ENCODE data around the gene STXBP6. TPM values are rescaled to one million over a fixed set of nuclear protein-coding genes. Genes with fewer than 3 reads are reported as not detected.

The STXBP6 gene
- total RNA-seq, 1 experiment from 2014 or later: not detected

DNA sequence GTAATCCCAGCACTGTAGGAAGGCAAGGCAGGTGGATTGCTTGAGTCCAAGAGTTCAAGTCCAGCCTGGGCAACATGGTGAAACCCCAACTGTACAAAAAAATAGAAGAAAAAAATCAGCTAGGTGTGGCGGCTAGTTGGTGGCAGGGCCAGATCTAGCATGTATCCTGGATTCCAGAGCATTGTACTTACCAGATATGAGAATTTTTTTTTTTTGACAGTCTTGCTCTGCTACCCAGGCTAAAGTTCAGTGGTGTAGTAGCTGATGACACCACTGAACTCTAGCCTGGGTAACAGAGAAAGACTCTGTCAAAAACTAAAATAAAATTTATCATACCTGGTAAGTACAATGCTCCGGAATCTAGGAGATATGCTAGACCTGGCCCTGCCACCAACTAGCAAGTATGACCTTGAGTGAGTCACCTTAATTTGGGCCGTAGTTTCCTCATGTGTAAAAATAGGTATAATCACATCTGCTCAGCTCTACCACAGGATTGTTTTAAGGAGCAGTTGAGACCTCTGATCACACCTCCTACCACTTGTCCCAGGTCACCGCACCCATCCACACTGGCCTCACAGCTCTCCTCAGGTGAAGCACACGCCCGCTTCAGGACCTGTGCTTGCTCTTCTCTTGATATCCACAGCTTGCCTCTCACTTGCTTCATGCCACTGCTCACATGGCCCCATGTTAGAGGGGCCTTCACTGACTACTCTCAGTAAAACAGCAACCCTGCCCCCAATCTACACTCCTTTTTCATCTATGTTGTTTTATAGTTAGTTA is 140.2 kb downstream of the STXBP6 start:
- no peaks in the 10 kb centered on the region for H3K36me3 ChIP-seq (ENCODE audit: control insufficient read depth, insufficient read depth, low read length)
- H3K27me3 ChIP-seq (ENCODE audit: control insufficient read depth, insufficient read depth, low read length): no peaks in the 10 kb centered on the region
- ATAC-seq (no peak), DNase-seq (ENCODE audit: low read depth, low spot score) (no peak)
- no peak for TF ChIP-seq SIN3A (IDR thresholded peaks at IDR 0.05; ENCODE audit: borderline replicate concordance, insufficient read depth, low read depth, low read length)
- TF ChIP-seq CTCF (IDR thresholded peaks at IDR 0.05): no peak
- TF ChIP-seq TCF7L2 (IDR thresholded peaks at IDR 0.05; ENCODE audit: low read depth, low read length): no peak
- no peak for TF ChIP-seq POLR2AphosphoS5 (IDR thresholded peaks at IDR 0.05; ENCODE audit: low read depth, low read length)
- ChIA-PET POLR2A (no interaction called here), CTCF (no interaction called here)
- H3K4me1 ChIP-seq (ENCODE audit: control insufficient read depth, insufficient read depth, low read length): no peaks in the 10 kb centered on the region
- H3K27ac ChIP-seq (ENCODE audit: low read length): no peak overlapping the region
- H3K9me3 ChIP-seq (ENCODE audit: control insufficient read depth, insufficient read depth, low read depth, low read length): no peaks in the 10 kb centered on the region
- intact Hi-C loops (cut with micrococcal nuclease; ENCODE audit: unreplicated experiment) (no loop called here), in situ Hi-C loops (cut with HindIII; ENCODE audit: low pct_unique_long_range_greater_than_20kb, low sequenced_read_pairs) (no loop called here)
- no TSS peak for BruUV-seq (replicated peaks)
- H3K4me3 ChIP-seq (ENCODE audit: low read depth in 2 of 2, low read length in 2 of 2): no peak overlapping the region

DNA sequence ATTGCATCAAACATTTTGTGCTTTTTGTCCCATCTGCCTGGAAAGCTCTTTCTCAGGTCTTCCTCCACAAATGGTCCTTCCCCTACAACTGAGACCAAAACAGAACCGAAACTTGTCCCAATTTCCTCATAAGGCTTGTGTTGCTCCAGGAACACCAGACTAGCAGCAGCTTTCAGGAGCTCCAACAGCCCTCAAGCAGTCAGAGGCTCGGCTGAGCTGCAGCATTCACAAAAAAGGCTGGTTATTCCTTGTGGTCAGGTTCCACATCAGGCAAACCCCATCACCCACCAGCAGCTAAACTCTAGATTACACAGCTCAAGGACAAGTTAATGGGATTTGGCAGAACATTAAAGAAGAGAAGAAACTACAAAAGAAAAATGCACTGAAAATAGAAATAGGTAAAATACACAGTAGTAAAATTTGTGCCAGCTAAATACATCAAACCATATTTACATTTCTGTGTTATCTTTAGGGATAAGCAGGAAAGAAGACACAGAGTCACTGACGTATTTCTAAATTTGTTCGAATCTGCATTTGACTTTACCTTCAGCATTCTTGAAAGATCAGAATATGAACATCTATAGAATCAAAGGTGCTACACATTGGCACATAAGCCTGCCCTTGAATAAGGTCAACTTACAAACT is 141.2 kb downstream of the STXBP6 start:
- CTCF ChIA-PET: no interaction called here
- POLR2A ChIA-PET: no interaction called here

More for the DNA sequence above, 141.2 kb downstream of the STXBP6 start:
- Histone ChIP-seq H3K4me1 (ENCODE audit: control insufficient read depth, insufficient read depth, low read length) (no peaks in the 10 kb centered on the region), H3K4me3 (ENCODE audit: low read depth in 2 of 2, low read length in 2 of 2) (no peak overlapping the region), H3K27me3 (ENCODE audit: control insufficient read depth, insufficient read depth, low read length) (no peaks in the 10 kb centered on the region), H3K36me3 (ENCODE audit: control insufficient read depth, insufficient read depth, low read length) (no peaks in the 10 kb centered on the region), H3K27ac (ENCODE audit: low read length) (no peak overlapping the region), H3K9me3 (ENCODE audit: control insufficient read depth, insufficient read depth, low read depth, low read length) (no peaks in the 10 kb centered on the region)
- DNase-seq (ENCODE audit: low read depth, low spot score) (no peak), ATAC-seq (no peak)
- TF ChIP-seq SIN3A (IDR thresholded peaks at IDR 0.05; ENCODE audit: borderline replicate concordance, insufficient read depth, low read depth, low read length) (no peak), TCF7L2 (IDR thresholded peaks at IDR 0.05; ENCODE audit: low read depth, low read length) (no peak), POLR2AphosphoS5 (IDR thresholded peaks at IDR 0.05; ENCODE audit: low read depth, low read length) (no peak), CTCF (IDR thresholded peaks at IDR 0.05) (no peak), REST (IDR thresholded peaks at IDR 0.05; ENCODE audit: insufficient read depth in 1 of 2, low read depth in 2 of 2, low read length in 1 of 2) (no peak)
- no TSS peak for BruUV-seq (replicated peaks)
- intact Hi-C loops (cut with micrococcal nuclease; ENCODE audit: unreplicated experiment) (no loop called here), in situ Hi-C loops (cut with HindIII; ENCODE audit: low pct_unique_long_range_greater_than_20kb, low sequenced_read_pairs) (no loop called here)
